Measurements from ENCODE around the gene IL17RD. TPM values are rescaled to one million over a fixed set of nuclear protein-coding genes. Genes with fewer than 3 reads are reported as not detected.

Gene IL17RD
- total RNA-seq, 1 experiment from 2014 or later: 1.3 TPM

- intact Hi-C loops (cut with micrococcal nuclease; ENCODE audit: unreplicated experiment): no loop called here
- H3K9me3 ChIP-seq (ENCODE audit: low read depth, low read length, poor library complexity, severe bottlenecking): no peaks in the 10 kb centered on the region
- H3K36me3 ChIP-seq (ENCODE audit: insufficient read depth, low read length, poor library complexity, severe bottlenecking): no peaks in the 10 kb centered on the region
- H3K4me3 ChIP-seq (ENCODE audit: low read depth, low read length, poor library complexity, severe bottlenecking): no peak overlapping the region
- TF ChIP-seq, protein P1, sequence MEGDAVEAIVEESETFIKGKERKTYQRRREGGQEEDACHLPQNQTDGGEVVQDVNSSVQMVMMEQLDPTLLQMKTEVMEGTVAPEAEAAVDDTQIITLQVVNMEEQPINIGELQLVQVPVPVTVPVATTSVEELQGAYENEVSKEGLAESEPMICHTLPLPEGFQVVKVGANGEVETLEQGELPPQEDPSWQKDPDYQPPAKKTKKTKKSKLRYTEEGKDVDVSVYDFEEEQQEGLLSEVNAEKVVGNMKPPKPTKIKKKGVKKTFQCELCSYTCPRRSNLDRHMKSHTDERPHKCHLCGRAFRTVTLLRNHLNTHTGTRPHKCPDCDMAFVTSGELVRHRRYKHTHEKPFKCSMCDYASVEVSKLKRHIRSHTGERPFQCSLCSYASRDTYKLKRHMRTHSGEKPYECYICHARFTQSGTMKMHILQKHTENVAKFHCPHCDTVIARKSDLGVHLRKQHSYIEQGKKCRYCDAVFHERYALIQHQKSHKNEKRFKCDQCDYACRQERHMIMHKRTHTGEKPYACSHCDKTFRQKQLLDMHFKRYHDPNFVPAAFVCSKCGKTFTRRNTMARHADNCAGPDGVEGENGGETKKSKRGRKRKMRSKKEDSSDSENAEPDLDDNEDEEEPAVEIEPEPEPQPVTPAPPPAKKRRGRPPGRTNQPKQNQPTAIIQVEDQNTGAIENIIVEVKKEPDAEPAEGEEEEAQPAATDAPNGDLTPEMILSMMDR (conservative IDR thresholded peaks at IDR 0.05; ENCODE audit: low read depth, low read length): no peak
- TF ChIP-seq EZH2 (IDR thresholded peaks at IDR 0.05; ENCODE audit: borderline replicate concordance, low read depth, low read length, poor library complexity, severe bottlenecking): no peak
- H3K4me1 ChIP-seq (ENCODE audit: insufficient read depth, low read length, poor library complexity, severe bottlenecking): no peaks in the 10 kb centered on the region
- no peaks in the 10 kb centered on the region for H3K27me3 ChIP-seq (replicated peaks; ENCODE audit: insufficient read depth, low read depth, low read length, poor library complexity)
- DNase-seq (ENCODE audit: low spot score): no peak
- POLR2A ChIA-PET (ENCODE audit: low non-redundant PET): no interaction called here
- CTCF ChIA-PET: no interaction called here
- no peak overlapping the region for H3K27ac ChIP-seq (ENCODE audit: low read depth, low read length, poor library complexity, severe bottlenecking)
- no TSS peak for BruUV-seq (replicated peaks)
Measured at GRCh38 chr3:57093489-57093888, 71.7 kb downstream of the IL17RD start.

GRCh38 chr3:57091521-57092273 is 73.5 kb downstream of the IL17RD start:
- ChIA-PET POLR2A (ENCODE audit: low non-redundant PET) (no interaction called here), CTCF (no interaction called here)
- no peak for DNase-seq (ENCODE audit: low spot score)
- no peaks in the 10 kb centered on the region for H3K27me3 ChIP-seq (replicated peaks; ENCODE audit: insufficient read depth, low read depth, low read length, poor library complexity)
- H3K4me1 ChIP-seq (ENCODE audit: insufficient read depth, low read length, poor library complexity, severe bottlenecking): no peaks in the 10 kb centered on the region
- H3K27ac ChIP-seq (ENCODE audit: low read depth, low read length, poor library complexity, severe bottlenecking): no peak overlapping the region
- BruUV-seq (replicated peaks): no TSS peak
- no peaks in the 10 kb centered on the region for H3K9me3 ChIP-seq (ENCODE audit: low read depth, low read length, poor library complexity, severe bottlenecking)
- H3K4me3 ChIP-seq (ENCODE audit: low read depth, low read length, poor library complexity, severe bottlenecking): no peak overlapping the region
- intact Hi-C loops (cut with micrococcal nuclease; ENCODE audit: unreplicated experiment): no loop called here
- TF ChIP-seq EZH2 (IDR thresholded peaks at IDR 0.05; ENCODE audit: borderline replicate concordance, low read depth, low read length, poor library complexity, severe bottlenecking): no peak
- TF ChIP-seq, protein P1 (conservative IDR thresholded peaks at IDR 0.05; ENCODE audit: low read depth, low read length): no peak
- no peaks in the 10 kb centered on the region for H3K36me3 ChIP-seq (ENCODE audit: insufficient read depth, low read length, poor library complexity, severe bottlenecking)

GRCh38 chr3:57089043-57089442 is 76.1 kb downstream of the IL17RD start:
- H3K27me3 ChIP-seq (replicated peaks; ENCODE audit: insufficient read depth, low read depth, low read length, poor library complexity): no peaks in the 10 kb centered on the region
- H3K9me3 ChIP-seq (ENCODE audit: low read depth, low read length, poor library complexity, severe bottlenecking): no peaks in the 10 kb centered on the region
- ChIA-PET CTCF (no interaction called here), POLR2A (ENCODE audit: low non-redundant PET) (interaction anchor here (0.6 kb wide), 1 partner anchor 26 kb away, joined by 3 read pairs; no protein-coding TSS in a partner anchor)
- no peak overlapping the region for H3K27ac ChIP-seq (ENCODE audit: low read depth, low read length, poor library complexity, severe bottlenecking)
- intact Hi-C loops (cut with micrococcal nuclease; ENCODE audit: unreplicated experiment): no loop called here
- H3K36me3 ChIP-seq (ENCODE audit: insufficient read depth, low read length, poor library complexity, severe bottlenecking): no peaks in the 10 kb centered on the region
- no peak for TF ChIP-seq EZH2 (IDR thresholded peaks at IDR 0.05; ENCODE audit: borderline replicate concordance, low read depth, low read length, poor library complexity, severe bottlenecking)
- TF ChIP-seq, protein P1 (conservative IDR thresholded peaks at IDR 0.05; ENCODE audit: low read depth, low read length): no peak
- H3K4me3 ChIP-seq (ENCODE audit: low read depth, low read length, poor library complexity, severe bottlenecking): no peak overlapping the region
- DNase-seq (ENCODE audit: low spot score): no peak
- no TSS peak for BruUV-seq (replicated peaks)
- no peaks in the 10 kb centered on the region for H3K4me1 ChIP-seq (ENCODE audit: insufficient read depth, low read length, poor library complexity, severe bottlenecking)
